ENCODE measurements around the gene CSMD2. TPM values are rescaled to one million over a fixed set of nuclear protein-coding genes. Genes with fewer than 3 reads are reported as not detected.

The CSMD2 gene
- total RNA-seq, 4 donors from 2014 or later, result 8.6 TPM; not detected in 3

DNA sequence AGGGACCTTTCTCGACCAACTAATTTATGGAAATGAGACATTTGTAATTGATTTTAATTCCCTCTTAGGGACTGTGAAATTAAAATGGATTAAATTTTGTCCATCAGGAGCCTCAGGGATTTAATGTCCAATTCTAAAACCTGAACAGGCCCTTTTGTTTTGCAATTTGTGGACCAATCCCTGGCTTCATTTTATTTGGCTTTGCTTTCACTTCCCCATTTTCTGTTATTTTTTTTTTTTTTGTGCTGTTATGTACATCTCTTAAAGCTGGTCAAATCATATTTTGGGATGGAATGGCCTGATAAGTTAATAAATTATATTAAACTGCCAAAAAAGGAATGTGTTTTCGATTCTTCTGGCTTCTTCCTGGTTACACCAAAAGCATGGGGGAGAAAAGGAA is 663.7 kb downstream of the CSMD2 start:
- no peak for TF ChIP-seq POLR2A (IDR thresholded peaks at IDR 0.05)
- TF ChIP-seq, protein P1, sequence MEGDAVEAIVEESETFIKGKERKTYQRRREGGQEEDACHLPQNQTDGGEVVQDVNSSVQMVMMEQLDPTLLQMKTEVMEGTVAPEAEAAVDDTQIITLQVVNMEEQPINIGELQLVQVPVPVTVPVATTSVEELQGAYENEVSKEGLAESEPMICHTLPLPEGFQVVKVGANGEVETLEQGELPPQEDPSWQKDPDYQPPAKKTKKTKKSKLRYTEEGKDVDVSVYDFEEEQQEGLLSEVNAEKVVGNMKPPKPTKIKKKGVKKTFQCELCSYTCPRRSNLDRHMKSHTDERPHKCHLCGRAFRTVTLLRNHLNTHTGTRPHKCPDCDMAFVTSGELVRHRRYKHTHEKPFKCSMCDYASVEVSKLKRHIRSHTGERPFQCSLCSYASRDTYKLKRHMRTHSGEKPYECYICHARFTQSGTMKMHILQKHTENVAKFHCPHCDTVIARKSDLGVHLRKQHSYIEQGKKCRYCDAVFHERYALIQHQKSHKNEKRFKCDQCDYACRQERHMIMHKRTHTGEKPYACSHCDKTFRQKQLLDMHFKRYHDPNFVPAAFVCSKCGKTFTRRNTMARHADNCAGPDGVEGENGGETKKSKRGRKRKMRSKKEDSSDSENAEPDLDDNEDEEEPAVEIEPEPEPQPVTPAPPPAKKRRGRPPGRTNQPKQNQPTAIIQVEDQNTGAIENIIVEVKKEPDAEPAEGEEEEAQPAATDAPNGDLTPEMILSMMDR (IDR thresholded peaks at IDR 0.05), result no peak
- intact Hi-C loops (cut with DNase I; ENCODE audit: low total_unique reads), result no loop called here
- DNase-seq, result no peak
- H3K36me3 ChIP-seq, result no peaks in the 10 kb centered on the region
- peaks cover 0 to 3% of the 10 kb centered on the region in 2 donors for H3K9me3 ChIP-seq
- H3K27me3 ChIP-seq, result no peaks in the 10 kb centered on the region
- H3K27ac ChIP-seq, result no peak overlapping the region
- no peak overlapping the region for H3K4me3 ChIP-seq
- H3K4me1 ChIP-seq, result no peaks in the 10 kb centered on the region

DNA sequence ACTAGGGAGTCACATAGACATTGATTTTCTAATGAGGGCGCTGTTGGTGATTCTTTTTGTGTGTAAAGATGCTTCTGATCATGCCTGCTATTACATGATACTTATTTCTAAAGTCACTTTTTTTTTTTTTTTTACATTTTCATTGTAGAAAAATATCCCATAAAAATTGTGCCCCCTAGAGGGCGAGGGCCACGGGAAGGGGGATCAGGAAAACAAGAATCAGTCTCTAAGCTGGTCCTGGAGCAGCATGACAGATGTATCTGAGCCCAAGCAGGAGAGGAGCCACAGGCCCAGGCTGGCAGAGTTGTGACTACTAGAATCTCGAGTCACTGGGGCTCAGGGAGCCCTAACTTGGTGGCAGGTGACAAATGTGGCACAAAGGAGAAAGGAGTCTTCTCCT is 664.5 kb downstream of the CSMD2 start:
- no peak for TF ChIP-seq POLR2A (IDR thresholded peaks at IDR 0.05)
- TF ChIP-seq, protein P1 (IDR thresholded peaks at IDR 0.05), result no peak
- no peaks in the 10 kb centered on the region for H3K4me1 ChIP-seq
- H3K27me3 ChIP-seq, result no peaks in the 10 kb centered on the region
- no peaks in the 10 kb centered on the region for H3K36me3 ChIP-seq
- H3K4me3 ChIP-seq, result no peak overlapping the region
- H3K9me3 ChIP-seq, result peaks cover 0 to 10% of the 10 kb centered on the region in 2 donors
- DNase-seq, result no peak
- no peak overlapping the region for H3K27ac ChIP-seq
- intact Hi-C loops (cut with DNase I; ENCODE audit: low total_unique reads), result no loop called here

DNA sequence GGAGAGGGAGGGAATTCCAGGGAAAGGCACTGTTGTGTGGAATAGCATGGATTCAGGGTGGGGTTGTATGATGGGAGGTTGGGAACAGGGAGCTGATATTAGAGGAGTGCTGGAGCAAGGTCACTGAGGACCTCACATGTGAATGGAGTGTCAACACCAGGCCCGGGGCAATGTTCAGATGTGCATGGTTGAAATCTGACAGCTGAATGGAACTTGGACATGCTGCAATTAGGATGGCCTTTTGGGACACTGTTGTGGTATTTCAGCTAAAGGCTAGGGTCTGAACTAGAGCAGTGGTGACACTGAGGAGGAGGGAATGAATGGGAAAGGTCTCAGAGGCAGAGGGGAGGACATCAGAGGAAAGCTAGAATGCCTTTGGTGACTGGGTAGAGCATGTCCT is 667.6 kb downstream of the CSMD2 start:
- Histone ChIP-seq H3K4me1 (no peaks in the 10 kb centered on the region), H3K9me3 (peaks cover 0 to 37% of the 10 kb centered on the region in 2 donors), H3K36me3 (no peaks in the 10 kb centered on the region), H3K27ac (no peak overlapping the region), H3K27me3 (no peaks in the 10 kb centered on the region), H3K4me3 (no peak overlapping the region)
- intact Hi-C loops (cut with DNase I; ENCODE audit: low total_unique reads), result no loop called here
- TF ChIP-seq POLR2A (IDR thresholded peaks at IDR 0.05), result no peak
- TF ChIP-seq, protein P1 (IDR thresholded peaks at IDR 0.05), result no peak
- no peak for DNase-seq

DNA sequence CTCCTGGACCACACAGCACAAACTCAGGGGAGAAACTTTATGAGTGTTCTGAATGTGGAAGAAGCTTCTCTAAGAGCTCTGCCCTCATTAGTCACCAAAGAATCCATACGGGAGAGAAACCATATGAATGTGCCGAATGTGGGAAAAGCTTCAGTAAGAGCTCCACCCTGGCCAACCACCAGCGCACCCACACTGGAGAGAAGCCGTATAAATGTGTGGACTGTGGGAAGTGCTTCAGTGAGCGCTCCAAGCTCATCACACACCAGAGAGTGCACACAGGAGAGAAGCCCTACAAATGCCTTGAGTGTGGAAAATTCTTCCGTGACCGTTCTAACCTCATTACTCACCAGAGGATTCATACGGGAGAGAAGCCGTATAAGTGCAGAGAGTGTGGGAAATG is 670.1 kb downstream of the CSMD2 start:
- Histone ChIP-seq H3K9me3 (peaks cover 0 to 41% of the 10 kb centered on the region in 2 donors), H3K4me3 (no peak overlapping the region), H3K27ac (no peak overlapping the region), H3K4me1 (no peaks in the 10 kb centered on the region), H3K36me3 (no peaks in the 10 kb centered on the region), H3K27me3 (no peaks in the 10 kb centered on the region)
- intact Hi-C loops (cut with DNase I; ENCODE audit: low total_unique reads), result no loop called here
- no peak for DNase-seq
- no peak for TF ChIP-seq POLR2A (IDR thresholded peaks at IDR 0.05)
- TF ChIP-seq, protein P1 (IDR thresholded peaks at IDR 0.05), result no peak

DNA sequence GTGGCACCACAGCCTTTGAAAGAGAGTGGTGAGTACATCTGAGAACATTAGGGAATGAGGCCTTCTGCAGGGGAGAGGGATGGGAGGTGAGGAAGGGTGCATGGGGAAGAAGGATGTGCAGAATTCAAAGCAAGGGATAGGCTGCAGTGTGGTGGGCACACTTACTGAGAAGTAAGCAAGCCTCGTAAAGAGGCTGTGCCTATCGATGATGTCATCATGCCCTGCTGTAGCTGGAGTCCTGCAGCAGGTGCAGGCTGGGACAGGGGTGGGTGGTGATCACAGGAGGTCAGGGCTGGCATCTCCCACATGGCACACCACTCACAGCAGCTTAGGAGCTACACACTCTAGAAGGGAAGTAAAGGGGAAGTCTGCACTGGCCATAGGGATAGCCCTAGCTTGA is 676.4 kb downstream of the CSMD2 start:
- H3K4me3 ChIP-seq, result no peak overlapping the region
- no peak for DNase-seq
- TF ChIP-seq, protein P1 (IDR thresholded peaks at IDR 0.05), result no peak
- TF ChIP-seq POLR2A (IDR thresholded peaks at IDR 0.05), result no peak
- peaks cover 0 to 14% of the 10 kb centered on the region in 2 donors for H3K9me3 ChIP-seq
- H3K4me1 ChIP-seq, result no peaks in the 10 kb centered on the region
- no peaks in the 10 kb centered on the region for H3K36me3 ChIP-seq
- intact Hi-C loops (cut with DNase I; ENCODE audit: low total_unique reads), result no loop called here
- no peaks in the 10 kb centered on the region for H3K27me3 ChIP-seq
- H3K27ac ChIP-seq, result no peak overlapping the region
